Stimulated activated CD4-positive, alpha-beta T cell treated with anti-CD3 and anti-CD28 coated beads, Interleukin-15, amount 100 ng/mL, for 24 hours (primary cell): Measurements from ENCODE around the gene SNRPD3.
A peak's percentile ranks its signal among the peaks of the same experiment; 100 is the strongest.

Experiments
- DNase-seq: peaks from one replicate; pipeline ENCODE4 v3.0.0-alpha.2; 2020

Gene SNRPD3

DNA sequence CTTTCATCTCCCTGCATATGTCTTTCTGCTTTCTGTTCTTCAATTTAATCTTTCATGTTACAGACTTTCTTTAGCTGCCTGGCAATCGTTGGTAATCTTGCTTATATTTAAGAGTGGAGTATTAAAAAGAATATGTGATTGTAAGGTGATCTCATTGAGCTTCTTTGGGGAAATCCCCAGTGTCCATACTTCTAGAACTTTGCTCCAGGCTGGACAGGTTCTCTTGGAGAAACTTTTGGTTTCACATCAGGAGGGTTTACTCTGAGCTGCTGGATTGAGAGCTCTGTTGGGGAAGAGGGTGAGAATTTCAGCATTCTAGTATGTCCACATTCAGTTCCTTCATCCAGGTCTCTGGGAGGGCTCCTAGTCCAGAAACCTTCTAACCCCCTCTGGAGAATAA is 21.0 kb downstream of the SNRPD3 start:
- DNase-seq = no peak

DNA sequence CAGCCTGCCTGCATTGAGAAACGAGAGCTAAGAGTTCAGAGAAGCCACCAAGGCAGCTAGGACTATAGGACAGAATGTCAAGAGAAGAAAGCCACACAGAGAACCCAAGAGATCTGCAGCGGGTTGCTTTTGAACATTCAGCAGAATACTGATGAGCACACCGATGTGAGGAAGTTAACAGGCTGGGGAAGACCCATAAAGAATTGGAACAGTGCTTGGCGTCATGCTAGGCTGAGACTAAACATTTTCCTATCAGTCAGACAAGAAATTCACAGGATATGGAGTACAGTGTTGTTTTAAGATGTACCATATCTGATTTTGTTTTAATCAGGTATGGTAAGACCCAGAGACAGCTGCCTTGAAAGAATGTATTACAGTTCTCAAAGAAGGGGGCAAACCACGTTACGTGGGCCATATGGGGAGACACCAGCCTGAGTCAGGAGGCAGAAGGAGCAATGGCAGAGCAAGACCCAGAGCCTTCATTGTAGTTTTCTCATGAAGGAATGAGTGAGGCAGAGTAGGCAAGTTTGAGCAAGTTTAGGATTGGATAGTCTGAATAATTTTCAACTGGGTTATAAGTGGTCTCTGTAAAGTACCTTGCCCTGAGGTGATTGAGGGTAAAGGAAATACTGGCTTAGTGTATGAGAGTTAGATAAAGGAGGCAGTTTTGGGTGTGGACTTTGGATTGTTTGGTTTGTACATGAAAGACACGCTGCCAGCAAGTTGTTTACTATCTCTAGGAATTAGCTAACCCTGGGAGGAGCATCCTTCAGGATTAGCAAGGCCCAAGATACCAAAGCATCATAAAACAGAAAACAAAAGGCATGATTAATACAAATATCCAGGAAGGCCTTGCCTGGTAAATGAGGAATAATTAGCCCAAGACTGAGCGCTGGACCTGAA is 22.8 kb downstream of the SNRPD3 start:
- DNase-seq = no peak

DNA sequence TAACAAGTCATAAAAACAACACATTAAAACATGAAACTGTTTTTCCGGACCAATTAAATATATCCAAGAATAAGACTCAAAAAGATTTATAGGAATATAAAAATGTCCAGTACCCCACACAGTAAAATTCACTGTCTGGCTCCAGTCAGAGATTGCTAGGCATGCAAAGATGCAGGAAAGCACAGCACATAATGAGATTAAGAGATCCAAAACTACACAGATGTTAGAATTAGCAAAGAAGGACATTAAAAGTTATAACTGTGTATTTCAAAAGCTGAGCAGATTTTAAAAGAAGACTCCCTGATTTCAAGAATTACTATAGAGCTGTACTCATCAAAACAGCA is 23.4 kb downstream of the SNRPD3 start:
- DNase-seq = no peak

DNA sequence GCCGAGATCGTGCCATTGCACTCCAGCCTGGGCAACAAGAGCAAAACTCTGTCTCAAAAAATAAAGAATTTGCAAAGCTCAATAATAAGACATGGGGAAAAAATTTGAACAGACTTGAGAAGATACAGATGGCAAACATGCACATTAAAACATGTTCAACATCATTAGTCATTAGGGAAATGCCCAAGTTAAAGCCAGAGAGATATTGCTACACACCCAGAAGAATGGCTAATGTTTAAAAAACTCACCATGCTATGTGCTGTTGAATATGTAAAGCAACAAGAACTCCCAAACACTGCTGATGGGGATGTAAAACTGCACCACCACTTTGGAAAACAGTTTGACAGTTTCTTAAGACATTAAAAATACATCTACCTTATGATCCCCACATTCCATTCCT is 24.5 kb downstream of the SNRPD3 start:
- no peak for DNase-seq

DNA sequence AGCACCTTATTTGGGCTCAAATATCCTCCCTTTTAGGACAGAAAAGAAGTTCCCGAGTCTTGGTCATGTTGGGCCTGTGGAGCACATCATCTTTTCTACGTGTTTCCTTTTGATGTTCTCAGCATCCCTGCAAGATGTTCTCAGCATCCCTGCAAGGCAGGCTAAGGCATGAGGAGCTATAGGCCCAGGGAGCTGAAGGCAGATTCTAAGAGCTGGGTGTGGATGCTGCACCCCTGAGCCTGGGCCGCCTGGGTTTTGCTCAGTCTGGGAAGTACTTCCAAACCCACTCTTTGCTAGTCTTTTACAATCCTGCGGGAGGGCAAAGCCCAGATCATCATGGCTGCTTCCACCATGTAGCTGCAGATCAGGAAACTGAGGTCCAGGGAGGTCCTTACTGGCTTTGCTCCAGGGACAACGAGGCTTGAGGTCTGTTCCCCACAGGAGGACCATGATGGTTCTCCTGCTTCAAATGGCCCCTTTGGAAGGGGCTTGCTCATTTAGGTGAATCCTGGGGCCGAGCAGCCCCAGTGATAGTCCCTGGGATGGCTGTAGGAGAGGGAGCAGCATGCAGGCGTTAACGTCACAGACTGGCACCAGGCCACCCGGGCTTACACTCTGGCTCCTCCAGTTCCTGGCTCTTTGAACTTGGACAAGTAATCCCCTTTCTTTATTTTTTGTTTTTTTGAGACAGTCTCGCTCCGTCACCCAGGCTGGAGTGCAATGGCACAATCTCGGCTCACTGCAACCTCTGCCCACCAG is 26.4 kb downstream of the SNRPD3 start:
- DNase-seq = no peak

DNA sequence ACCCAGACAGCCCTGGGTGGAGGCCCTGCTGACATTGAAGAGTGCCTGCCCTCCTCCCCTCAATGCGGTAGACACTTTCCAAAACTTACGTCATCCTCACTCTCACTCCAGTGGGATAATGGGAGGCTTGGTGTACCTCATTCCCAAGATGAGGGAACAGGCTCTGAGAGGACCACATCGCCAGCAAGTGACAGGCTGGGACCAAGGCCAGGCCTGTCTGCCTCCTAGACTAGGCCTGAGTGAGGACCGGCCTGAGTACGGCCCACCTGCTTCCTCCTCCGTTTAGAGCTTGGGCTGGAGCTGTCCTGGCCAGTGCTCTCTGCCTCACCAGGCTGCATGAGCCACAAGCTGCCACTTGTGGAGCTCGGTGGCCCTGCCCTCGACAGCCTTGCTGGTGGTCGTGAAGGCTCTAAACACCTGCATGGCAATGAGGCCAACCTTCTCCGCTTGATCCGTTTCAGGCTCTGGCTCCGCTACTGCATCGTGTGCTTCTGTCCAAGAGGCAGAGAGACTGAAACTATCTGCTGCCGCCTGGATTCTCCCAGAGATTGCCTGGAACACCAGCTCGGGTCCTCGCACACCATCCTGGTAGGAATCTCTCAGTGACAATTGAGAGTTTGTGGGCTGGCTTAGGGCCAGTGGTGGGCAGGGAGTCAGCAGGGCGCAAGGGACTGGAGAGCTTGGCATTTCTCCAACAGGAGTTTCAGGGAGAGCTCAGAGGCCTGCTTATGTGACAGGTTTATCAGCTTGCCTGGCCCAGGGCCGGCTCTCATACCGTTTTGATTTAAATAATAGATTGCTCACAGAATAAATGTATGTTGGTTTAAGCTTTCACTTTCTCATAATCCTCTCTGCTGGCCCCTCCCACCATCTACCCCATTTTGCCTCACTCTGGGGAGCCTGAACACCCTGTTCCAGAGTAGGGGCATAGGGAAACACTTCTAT is 27.7 kb downstream of the SNRPD3 start:
- DNase-seq = no peak

DNA sequence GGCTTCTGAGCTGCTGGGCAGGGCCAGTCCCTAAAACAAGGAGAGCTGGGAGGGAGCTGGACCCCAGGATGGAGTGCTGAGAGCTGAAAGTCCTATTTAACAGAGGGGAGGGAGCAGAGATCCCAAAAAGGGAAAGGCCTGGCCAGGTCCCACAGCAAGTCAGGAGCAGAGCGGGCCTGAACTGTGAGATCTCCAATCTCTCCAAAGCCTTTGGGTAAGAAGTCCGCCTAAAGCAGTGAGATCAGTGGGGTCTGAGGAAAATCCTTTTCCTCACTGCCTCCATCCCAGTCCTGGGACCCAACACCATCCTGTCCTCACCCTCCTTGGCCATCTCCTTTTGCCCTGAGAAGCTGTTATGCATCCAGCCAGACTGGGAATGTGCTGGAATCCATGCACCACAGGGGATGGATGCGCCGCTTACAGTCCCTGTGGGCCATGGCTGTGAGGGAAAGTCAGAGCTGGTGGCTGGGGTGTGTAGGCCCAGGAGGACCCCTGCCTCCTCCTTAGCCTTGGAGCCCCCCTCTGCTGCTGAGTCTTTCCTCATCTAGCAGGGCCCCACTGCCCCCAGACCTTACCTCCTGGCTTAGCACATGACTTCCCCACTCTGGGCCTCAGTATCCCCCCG is 28.5 kb downstream of the SNRPD3 start:
- DNase-seq = no peak

DNA sequence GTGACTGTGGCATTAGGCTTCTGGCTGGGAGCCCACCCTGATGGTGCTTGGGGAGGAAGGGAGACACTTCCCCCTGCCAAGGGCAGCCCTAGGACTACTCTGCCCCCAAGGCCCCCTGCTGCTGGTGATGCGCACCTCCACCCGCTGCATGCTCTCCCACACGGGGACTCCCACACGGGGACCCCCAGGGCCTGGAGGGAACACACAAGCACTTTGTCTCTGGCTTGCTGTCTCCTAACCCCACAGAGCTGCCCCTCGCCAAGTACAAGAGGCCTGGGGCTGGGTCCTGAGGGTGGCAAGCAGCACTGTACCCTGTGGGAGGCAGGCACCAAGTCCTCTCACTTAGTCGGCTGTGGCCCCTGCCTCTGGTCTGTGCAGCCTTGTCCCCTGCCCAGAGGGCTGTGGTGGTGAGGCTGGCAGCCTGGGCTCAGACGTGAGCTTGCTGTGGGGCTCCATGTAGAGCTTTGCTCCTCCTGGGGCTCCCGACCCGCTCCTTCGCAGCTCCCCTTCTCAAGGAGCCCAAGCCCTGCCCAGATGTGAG is 29.1 kb downstream of the SNRPD3 start:
- no peak for DNase-seq

DNA sequence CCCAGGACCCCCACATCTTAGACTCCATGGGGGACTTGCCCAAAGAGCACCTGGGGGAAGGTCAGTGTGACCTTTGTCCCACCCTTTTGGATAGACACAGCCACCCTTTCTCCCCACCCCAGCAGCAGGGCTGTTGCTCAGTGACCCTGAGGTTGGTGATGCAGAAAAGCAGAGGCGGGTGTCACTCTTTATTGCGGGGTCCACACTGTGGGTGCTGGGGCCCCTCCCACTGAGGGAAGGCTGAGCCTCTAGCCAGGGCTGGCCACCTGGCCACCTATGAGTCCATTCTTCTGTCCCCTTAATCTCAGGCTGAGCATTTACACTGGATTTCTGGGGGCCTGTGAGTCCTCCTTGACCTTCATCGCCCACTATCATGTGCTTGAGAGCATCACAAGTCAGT is 29.7 kb downstream of the SNRPD3 start:
- DNase-seq = no peak

DNA sequence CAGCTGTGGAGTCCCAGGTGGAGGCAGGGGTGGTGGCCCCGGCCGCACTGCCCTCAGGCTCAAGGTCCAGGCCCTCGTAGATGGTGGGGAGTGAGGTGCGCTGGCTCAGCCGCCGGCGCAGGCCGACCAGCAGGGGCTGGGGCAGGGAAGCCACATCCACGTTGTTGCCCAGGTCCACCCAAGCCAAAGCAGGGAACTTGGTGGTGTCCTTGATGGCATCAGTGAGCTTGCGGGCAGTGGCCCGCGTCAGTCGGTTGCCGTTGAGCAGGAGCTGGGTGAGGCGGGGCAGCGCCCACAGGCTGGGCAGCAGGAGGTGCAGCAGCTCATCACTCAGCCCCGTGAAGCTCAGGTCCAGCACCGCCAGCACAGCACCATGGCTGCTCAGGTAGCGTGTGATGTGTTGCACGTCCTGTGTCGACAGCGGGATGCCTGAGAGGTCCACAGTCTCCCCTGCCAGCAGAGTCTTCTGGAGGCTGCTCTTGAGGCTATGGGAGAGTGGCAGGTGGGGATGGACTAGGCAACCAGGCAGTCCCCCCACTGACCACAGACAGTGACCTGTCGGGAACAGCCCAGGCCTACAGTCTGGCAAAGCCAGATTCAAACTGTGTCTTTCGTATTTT is 30.2 kb downstream of the SNRPD3 start:
- DNase-seq = no peak

DNA sequence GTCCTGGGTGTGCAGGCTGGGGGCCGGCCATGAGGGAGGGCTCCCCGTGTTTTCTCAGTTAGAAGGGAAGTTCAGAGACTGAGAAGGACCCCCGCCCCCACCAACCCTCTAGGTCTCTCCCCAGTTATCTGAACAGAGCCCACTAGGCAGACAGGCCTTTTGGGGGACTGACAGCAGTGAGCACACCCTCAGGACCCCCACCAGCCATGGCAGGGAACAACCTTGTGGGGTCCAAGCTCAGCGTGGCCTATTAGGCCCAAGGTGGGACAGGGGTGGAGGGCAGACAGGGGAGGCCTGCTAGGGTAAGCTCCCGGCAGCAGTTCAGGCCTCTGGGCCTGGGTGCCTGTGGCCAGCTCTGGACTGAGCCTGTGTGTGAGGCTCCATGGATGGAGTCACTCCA is 31.5 kb downstream of the SNRPD3 start:
- no peak for DNase-seq

DNA sequence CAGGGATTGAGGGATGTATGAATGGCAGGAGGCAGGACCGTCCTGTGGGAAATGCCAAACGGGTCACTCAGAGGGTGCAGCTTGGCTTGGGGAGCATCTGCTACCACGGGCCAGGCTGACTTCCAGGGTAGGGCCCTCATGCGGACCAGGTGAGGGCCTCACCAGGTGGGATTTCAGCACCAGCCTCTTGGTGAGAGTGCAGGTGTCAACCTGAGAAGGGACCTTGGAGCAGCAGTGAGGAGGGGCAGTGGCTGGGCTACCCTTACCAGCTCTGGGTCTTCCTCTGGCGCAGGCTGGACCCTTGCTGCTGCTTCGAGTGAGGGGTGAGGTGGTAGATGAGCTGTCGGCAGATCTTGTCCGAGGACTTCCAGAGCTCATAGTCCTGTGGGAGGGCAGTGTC is 32.1 kb downstream of the SNRPD3 start:
- DNase-seq = no peak

DNA sequence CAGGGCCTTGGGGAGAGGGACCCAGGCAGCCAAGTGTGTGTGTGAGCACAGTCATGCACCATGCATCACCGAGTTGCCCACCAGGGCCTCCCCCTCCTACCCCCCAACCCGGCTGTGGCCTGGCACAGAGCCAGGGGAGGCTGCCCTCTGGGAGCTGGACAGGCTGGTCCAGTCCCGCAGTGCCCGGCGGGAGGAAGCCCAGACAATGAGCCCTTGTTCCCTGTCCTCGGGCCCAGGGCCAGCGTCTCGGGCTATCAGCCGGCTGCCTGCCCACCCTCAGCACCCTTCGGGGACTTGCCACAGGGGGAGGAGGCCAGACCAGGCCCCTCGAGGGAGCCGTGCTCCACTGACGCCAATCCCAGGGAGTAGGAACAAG is 32.6 kb downstream of the SNRPD3 start:
- DNase-seq = no peak

DNA sequence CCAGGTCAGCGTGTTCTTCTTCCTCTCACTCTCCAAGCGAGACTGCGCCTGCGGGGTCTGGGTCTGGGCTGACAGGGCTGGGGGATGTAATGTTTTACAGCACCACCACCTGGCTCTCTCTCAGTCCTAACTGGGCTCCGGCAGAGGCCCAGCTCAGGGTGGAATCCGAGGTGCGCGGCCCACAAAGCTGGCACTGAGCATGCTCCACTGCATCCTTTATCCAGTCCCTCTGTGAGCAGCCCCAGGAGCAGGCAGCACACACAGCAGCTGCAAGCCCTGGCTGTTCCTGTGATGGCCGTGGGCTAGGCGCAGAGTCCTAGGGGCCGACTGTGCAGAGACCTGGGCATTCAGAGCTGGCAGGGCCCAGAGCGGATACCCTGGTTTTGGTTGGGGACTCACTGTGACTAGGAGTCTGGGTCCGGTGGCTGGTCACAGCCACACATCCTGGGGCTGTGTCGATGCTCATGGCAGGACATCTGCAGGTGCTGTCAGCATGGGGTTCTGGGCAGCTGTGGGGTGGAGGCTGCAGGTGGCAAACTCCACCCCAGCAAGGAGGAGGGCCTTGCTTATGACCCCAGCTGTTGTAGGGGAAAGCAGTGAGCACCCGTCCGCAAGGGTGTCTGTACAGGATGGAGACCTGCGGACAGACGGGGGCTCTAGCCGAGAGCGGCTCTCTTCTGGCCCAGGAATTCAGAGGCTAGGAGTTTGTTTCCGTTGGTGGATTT is 33.1 kb downstream of the SNRPD3 start:
- DNase-seq = no peak

DNA sequence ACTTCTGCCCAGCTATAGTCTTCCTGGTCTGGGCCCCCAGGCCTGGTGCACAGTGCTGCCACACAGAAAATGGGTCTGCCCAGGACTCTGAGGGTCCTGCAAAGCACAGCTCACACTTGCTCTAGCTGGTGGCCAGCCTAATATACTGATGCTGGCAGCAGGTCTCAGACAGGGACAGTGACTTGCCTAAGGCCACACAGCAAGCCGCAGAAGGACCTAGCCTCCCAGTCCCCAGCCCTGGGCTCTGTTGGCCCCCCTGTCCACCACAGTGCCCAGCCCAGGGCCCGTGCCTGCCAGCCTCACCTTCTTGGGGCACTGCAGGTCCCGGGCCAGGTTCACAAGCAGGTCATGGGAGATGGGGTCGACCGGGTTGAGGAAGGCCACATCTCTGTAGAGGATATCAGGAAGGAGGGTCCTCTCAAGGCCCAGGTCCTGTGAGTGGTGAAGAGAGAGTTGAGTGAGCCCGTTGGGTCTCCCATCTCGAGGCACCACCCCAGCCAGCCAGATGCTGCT is 33.8 kb downstream of the SNRPD3 start:
- DNase-seq = no peak

DNA sequence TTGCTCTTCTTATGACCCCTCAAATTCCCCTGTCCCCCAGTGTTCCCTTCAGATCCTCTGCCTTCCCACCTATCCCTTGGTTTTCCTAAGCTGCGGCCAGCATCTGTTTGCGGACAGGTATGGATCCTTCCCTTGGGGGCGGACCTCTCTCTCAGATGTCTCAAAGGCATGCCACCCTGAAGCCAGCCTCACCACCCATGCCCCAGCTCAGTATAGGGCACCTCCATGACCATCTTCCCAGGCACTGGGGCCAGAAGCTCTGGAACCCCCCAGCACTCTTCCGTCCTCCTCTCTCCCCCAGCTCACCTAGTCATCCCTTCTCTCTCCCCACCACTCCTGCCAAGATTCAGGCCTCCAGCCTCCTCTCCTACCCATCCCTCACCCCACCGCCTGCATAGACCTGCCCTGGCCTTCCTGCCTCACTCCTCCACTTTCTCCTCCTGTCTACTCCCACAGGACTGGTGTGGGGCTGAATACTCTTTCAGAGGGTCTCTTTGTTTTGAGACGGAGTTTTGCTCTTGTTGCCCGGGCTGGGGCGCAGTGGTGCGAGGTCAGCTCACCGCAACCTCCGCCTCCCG is 34.9 kb downstream of the SNRPD3 start:
- no peak for DNase-seq

DNA sequence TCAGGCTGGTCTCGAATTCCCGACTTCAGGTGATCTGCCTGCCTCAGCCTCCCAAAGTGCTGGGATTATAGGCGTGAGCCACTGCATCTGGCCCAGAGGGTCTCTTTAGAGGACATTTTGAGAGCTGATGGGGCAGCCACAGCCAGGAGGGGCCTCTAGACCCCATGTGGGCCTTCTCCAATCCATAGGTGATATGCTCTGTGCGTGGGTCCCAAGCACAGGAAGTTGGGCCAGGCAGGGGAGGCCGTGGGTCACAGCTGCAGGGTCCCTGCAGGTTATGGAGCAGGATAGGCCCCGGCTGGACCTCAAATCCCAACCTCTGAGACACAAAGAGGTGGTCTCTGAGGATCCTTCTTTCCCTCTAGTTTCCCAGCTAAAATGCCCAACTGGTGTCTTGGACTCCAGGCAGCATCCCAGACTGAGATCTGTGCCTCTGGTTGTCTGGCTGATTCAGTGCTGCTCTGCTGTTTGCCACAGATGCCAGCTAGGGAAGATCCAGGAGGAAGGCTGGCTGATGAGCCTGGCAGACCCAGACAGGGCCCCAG is 35.6 kb downstream of the SNRPD3 start:
- DNase-seq = no peak

DNA sequence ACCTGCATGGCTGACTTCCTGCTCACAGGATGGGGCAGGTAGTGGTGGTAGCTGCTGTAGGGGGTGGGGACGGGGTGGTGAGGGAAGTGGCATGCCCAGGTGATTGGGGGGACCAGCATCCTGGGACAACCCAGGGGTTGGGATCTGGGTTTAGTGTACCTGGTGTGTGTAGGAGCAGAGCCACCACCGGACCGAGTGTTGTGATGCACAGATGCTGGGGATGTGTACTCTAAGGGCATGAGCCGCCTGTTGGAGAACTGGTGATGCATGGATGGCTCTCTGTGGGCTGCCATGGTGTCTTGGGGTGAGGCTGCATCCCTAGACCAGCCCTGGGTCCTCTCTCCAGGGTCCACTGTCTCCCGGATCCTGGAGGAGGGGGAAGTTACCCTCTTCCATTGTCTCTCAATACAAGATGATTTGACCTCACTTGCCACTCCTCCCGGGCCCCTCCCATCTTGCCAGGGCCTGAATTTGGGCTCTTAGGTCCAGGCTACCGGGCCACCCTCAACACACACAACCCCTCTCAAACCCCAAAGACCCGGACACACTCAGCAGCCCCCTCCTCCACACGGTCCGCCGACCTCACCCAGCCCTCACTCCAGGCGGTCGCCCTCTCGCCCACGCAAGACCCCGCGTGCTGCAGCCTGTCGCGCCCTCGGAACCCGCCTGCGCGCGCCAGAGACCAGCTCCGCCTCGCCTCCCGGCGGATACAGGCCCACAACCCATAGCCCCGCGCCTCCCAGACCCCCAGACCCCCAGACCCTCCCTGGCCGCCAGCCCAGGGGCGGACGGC is 36.5 kb downstream of the SNRPD3 start:
- peak; percentile 28 for DNase-seq

DNA sequence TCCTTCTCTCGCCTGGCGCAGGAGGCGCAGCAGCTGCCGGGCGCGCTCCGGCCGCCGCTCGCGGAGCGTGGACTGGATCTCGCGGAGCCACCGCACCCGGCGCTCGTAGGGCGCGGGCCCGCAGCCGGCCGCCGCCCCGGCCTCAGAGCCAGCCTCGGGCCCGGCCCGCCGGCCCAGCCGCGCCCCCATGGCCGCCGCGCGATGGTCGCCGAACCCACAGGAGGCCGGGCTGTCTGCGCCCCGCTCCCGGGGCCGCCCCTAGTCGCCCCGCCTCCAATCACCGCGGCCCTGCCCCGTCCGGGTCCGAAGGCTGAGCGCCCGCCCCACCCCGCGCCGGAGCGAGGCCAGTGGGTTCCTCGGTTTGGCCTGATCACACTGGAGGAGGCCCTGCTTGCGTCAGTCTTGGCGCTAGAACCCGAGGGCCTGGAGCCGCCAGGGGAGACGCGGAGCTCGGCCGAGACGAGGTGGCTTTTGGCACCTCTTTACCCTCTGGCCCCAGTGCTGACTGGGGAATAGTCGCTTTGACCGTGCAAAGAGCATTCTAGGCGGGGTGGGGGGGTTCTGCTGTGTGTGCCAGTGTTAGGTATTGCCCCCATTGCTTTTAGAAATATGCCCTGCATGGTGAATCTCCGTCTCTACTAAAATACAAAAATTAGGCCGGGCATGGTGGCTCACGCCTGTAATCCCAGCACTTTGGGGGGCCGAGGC is 37.2 kb downstream of the SNRPD3 start, which contains the start of gene LRRC75B:
LRRC75B (minus strand) TSS at position 223 of the 708 bp plus-strand sequence; CDS start at position 189, 34 bp downstream.
- DNase-seq = peak; percentile 66
